RWPE1 (cell line): ENCODE measurements around the gene AGAP1.

Experiments
- CTCF ChIA-PET: fragments of 350-600 bp; sonication (Branson Sonifier 250); formaldehyde crosslinking; extraction: SDS; loops from one replicate; lab custom pipeline; 2021; lab: Yijun Ruan, JAX
- POLR2A ChIA-PET: fragments of 400-600 bp; formaldehyde crosslinking; extraction: SDS; loops from one replicate; lab custom pipeline; 2020; ENCODE audit warnings: antibody characterized with exemption; ENCODE audit not compliant: low non-redundant PET; lab: Yijun Ruan, JAX
- DNase-seq: peaks from one replicate; pipeline ENCODE4 v3.0.0; 2012; ENCODE audit warnings: low spot score
- H3K27ac ChIP-seq: fragments of 450-650 bp; 2 replicates; pipeline ENCODE4 v1.5.1; 2017
- TF ChIP-seq, protein P1 (sequence below): fragments of 450-650 bp; conservative IDR thresholded peaks from 2 replicates; pipeline ENCODE4 v1.5.1; 2017; ENCODE audit warnings: low read depth, mild to moderate bottlenecking

The AGAP1 gene

DNA sequence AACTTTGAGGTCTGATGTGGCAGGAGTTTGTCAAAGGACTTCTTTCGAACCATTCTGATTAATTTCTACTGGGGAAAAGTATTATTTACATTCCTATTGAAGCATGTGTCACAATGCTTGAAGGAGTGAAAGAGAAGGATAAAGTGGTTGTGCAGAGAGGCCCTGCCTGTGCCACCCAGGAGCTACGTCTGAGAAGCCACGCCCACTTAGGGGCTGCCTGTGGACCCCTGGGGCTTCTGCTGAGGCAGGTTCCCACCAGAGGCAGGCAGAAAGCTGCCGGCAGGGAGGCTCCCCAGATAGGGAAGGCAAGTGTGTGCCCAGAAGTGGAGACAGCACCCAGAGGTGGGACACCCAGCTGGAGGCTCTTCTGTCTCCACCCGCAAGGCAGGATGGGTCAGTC, 627.0 kb downstream of the AGAP1 start:
- TF ChIP-seq, protein P1, sequence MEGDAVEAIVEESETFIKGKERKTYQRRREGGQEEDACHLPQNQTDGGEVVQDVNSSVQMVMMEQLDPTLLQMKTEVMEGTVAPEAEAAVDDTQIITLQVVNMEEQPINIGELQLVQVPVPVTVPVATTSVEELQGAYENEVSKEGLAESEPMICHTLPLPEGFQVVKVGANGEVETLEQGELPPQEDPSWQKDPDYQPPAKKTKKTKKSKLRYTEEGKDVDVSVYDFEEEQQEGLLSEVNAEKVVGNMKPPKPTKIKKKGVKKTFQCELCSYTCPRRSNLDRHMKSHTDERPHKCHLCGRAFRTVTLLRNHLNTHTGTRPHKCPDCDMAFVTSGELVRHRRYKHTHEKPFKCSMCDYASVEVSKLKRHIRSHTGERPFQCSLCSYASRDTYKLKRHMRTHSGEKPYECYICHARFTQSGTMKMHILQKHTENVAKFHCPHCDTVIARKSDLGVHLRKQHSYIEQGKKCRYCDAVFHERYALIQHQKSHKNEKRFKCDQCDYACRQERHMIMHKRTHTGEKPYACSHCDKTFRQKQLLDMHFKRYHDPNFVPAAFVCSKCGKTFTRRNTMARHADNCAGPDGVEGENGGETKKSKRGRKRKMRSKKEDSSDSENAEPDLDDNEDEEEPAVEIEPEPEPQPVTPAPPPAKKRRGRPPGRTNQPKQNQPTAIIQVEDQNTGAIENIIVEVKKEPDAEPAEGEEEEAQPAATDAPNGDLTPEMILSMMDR = no peak
- ChIA-PET CTCF (no interaction called here), POLR2A (no interaction called here)
- H3K27ac ChIP-seq = no peak overlapping the region
- no peak for DNase-seq

DNA sequence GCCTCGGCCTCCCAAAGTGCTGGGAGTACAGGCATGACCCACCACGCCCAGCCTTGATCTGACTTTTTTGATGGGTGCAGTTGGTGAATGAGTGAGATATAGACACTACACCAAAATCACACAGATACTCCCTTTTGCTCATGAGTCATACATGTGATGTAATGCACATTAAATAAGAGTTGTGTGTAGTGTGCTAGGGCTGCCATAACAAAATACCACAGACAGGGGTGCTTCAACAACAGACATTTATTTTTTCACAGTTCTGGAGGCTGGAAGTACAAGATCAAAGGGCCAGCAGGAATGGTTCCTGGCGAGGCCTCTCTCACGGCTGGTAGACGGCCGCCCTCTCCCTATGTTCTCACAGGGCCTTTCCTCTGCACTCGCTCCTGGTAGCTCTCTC, 627.7 kb downstream of the AGAP1 start:
- ChIA-PET POLR2A (no interaction called here), CTCF (no interaction called here)
- TF ChIP-seq, protein P1 = no peak
- DNase-seq = no peak
- H3K27ac ChIP-seq = no peak overlapping the region

DNA sequence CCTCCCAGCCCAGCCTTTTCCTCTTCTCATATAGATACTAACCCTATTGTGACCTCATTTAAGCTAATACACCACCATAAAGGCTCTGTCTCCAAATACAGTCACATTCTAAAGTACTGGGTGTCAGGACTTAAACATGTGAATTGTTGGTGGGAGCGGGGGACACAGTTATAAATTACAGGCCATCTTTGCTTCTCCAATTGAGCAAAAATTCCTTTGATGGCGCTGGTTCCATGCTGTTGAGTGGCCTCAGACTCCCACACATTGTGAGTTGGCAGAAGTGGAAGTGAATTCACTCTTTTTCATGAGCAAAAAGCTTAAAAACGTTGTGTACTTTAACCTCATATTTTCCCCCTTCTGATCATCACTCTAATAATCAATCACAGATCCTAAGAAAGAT, 628.4 kb downstream of the AGAP1 start:
- TF ChIP-seq, protein P1 = no peak
- POLR2A ChIA-PET = no interaction called here
- CTCF ChIA-PET = interaction anchor here (0.6 kb wide), 1 partner anchor 93 kb away, joined by 4 read pairs; no protein-coding TSS in a partner anchor

DNA sequence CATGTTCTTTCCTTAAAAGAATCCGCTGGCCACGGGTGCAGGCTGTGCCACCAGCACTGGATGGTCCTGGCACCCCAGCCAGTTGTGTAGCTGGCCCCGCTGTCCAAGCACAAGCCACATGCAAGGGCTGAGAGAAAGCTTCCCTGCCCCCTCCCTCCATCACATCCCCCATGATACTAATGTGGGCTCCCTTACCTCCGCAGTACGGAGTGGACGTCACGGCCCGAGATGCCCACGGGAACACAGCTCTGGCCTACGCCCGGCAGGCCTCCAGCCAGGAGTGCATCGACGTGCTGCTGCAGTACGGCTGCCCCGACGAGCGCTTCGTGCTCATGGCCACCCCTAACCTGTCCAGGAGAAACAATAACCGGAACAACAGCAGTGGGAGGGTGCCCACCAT, 629.9 kb downstream of the AGAP1 start:
- CTCF ChIA-PET = no interaction called here
- no peak for DNase-seq
- H3K27ac ChIP-seq = no peak overlapping the region
- POLR2A ChIA-PET = no interaction called here
- TF ChIP-seq, protein P1 = no peak

More for the DNA sequence above, 628.4 kb downstream of the AGAP1 start:
- no peak for DNase-seq
- no peak overlapping the region for H3K27ac ChIP-seq

DNA sequence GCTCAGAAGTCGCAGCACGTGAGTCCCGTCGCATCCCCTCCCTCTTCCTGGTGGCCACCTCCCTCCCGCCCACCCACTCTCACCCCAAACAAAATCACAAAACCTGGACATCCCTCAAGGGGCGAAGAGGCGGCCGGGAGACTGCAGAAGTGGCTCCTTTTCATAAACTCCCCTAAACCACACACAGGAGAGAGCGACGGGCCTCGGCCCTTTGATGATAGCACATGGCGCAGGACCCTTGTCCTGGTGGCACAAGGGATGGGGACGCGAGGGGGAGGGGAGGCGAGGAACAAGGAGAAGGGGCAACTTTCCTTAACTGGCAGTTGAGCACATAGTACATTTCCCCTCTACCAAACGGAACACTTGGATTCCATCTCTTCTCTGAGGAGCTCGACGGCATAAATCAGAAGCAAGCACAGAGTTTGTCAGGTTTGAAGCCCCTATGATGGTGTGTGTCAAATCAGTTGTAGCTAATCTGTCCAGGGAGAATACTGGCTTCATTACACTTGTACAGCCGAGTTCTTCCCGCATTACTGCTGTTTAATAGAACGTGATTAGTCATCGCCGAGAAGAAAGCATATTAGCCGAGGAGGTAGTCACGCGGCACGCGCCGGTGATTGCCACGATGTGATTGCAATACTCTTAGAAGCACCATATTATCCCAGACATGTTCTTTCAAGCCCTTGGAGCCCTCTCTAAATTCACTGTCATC, 630.5 kb downstream of the AGAP1 start:
- POLR2A ChIA-PET = no interaction called here
- CTCF ChIA-PET = no interaction called here
- H3K27ac ChIP-seq = no peak overlapping the region
- no peak for DNase-seq
- TF ChIP-seq, protein P1 = no peak

DNA sequence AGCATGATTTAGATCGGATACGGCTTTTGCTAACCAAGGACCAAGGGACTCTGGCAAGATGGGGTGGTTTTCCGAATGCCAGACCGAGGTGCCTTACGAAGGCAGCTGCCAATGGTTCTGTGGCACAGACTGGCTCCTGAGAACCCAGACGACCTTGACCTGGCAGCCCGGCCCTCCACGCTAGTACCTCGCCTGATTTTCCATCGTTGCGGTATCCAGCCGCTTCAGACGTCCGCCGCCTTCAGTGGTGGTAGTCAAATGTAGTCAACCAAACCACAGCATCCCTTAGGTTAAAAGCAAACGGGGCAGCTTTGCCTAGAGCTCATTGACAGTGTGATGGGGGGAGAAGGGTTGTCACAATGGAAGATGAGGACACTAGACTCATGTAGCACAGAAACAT, 631.7 kb downstream of the AGAP1 start:
- no peak overlapping the region for H3K27ac ChIP-seq
- no peak for DNase-seq
- TF ChIP-seq, protein P1 = no peak
- ChIA-PET POLR2A (no interaction called here), CTCF (no interaction called here)
